HG02943 (cell line): ENCODE data around the gene CD7.

ENCODE experiments used
- ATAC-seq: cut with Tn5 transposase; IDR thresholded peaks from one replicate; pipeline ENCODE4 v1.9.1; 2021; ENCODE audit warnings: mild to moderate bottlenecking, low read depth, moderate library complexity; ENCODE audit not compliant: unreplicated experiment

The CD7 gene

GRCh38 chr17:82329683-82330321, 12.4 kb upstream of the CD7 start:
- ATAC-seq = no peak

GRCh38 chr17:82328994-82329507, 11.6 kb upstream of the CD7 start:
- no peak for ATAC-seq

- ATAC-seq = no peak
Observed at GRCh38 chr17:82328141-82328993, 11.0 kb upstream of the CD7 start.

GRCh38 chr17:82327757-82328140, 10.3 kb upstream of the CD7 start:
- ATAC-seq = no peak

- ATAC-seq = no peak
Observed at GRCh38 chr17:82327289-82327688, 9.9 kb upstream of the CD7 start.

- no peak for ATAC-seq
Observed at GRCh38 chr17:82325286-82326180, 8.1 kb upstream of the CD7 start.

GRCh38 chr17:82324566-82325285, 7.3 kb upstream of the CD7 start:
- no peak for ATAC-seq

GRCh38 chr17:82323514-82324234, 6.3 kb upstream of the CD7 start:
- no peak for ATAC-seq

GRCh38 chr17:82322526-82323453, 5.4 kb upstream of the CD7 start:
- ATAC-seq = no peak

- no peak for ATAC-seq
Observed at GRCh38 chr17:82321947-82322466, 4.6 kb upstream of the CD7 start.

- ATAC-seq = no peak
Observed at GRCh38 chr17:82320956-82321927, 3.8 kb upstream of the CD7 start.

GRCh38 chr17:82320140-82320840, 2.9 kb upstream of the CD7 start:
- no peak for ATAC-seq

GRCh38 chr17:82319619-82320062, 2.2 kb upstream of the CD7 start:
- no peak for ATAC-seq

GRCh38 chr17:82318772-82319606, 1.6 kb upstream of the CD7 start:
- ATAC-seq = no peak

- no peak for ATAC-seq
Observed at GRCh38 chr17:82318169-82318498, 726 bp upstream of the CD7 start.
